K562 (cell line): ENCODE data around the gene SPCS2. TPM values are rescaled to one million over a fixed set of nuclear protein-coding genes. Genes with fewer than 3 reads are reported as not detected.

Experiments used
- ASH1L ChIP-seq: fragments of 450-650 bp; IDR thresholded peaks from 2 replicates; pipeline ENCODE4 v1.6.1; 2018; ENCODE audit warnings: borderline replicate concordance, mild to moderate bottlenecking, low read depth; ENCODE audit not compliant: partially characterized antibody
- BACH1 ChIP-seq: fragments of 200-800 bp; sonication (Bioruptor generic); IDR thresholded peaks from 2 replicates; pipeline ENCODE4 v1.6.1; 2016; ENCODE audit warnings: missing genetic modification characterization, missing compliant biosample characterization
- C11orf30 ChIP-seq: fragments of 450-650 bp; IDR thresholded peaks from 2 replicates; pipeline ENCODE4 v1.6.1; 2016; ENCODE audit warnings: low read depth, mild to moderate bottlenecking
- CBFB ChIP-seq: sonication (generic); formaldehyde crosslinking; IDR thresholded peaks from 2 replicates; pipeline ENCODE4 v1.4.0; 2020; ENCODE audit warnings: mild to moderate bottlenecking, missing genetic modification reagents
- CBX3 ChIP-seq, 2 experiments: IDR thresholded peaks; 1 replicate in 1 of 2; 2 replicates in 1 of 2; pipeline ENCODE4 v1.6.1; 2012; ENCODE audit warnings: inconsistent platforms in 2 of 2, low read length in 2 of 2, borderline replicate concordance in 1 of 2, control low read depth in 1 of 2
- CEBPG ChIP-seq, 3 experiments: fragments of 200-800 bp in 1 of 3; sonication (Bioruptor generic) in 1 of 3; sonication (generic) in 1 of 3; formaldehyde crosslinking in 1 of 3; IDR thresholded peaks in 2 of 3; conservative IDR thresholded peaks in 1 of 3; 2 replicates each; pipeline versions ENCODE4 v1.6.1 to v1.8.0; 2016 to 2022; ENCODE audit warnings: missing compliant biosample characterization in 2 of 3, missing genetic modification characterization in 2 of 3, mild to moderate bottlenecking in 1 of 3, missing genetic modification reagents in 1 of 3
- CHD2 ChIP-seq: IDR thresholded peaks from 2 replicates; pipeline ENCODE4 v1.6.1; 2011; ENCODE audit warnings: low read depth, low read length
- CREB5 ChIP-seq: fragments of 250-450 bp; sonication (Bioruptor Pico); IDR thresholded peaks from 2 replicates; pipeline ENCODE4 v1.5.0; 2020; ENCODE audit warnings: mild to moderate bottlenecking
- FUS ChIP-seq: fragments of 200-400 bp; formaldehyde crosslinking; optimal IDR thresholded peaks from 2 replicates; pipeline ENCODE3; 2017; ENCODE audit warnings: low read depth, low read length
- JUN ChIP-seq, 2 experiments: sonication (generic) in 1 of 2; formaldehyde crosslinking in 1 of 2; IDR thresholded peaks; 2 replicates each; pipeline versions ENCODE4 v1.6.1 to v1.8.0; 2012 to 2022; ENCODE audit warnings: borderline replicate concordance in 2 of 2, mild to moderate bottlenecking in 2 of 2, improper control_type of control experiment in 1 of 2, low read depth in 1 of 2, low read length in 1 of 2, missing genetic modification reagents in 1 of 2
- KDM5B ChIP-seq: fragments of 200-600 bp; sonication (generic); IDR thresholded peaks from 2 replicates; pipeline ENCODE4 v1.6.1; 2012; ENCODE audit warnings: low read depth, mild to moderate bottlenecking, moderate library complexity, low read length, control low read depth, inconsistent platforms; ENCODE audit not compliant: insufficient replicate concordance
- MCM2 ChIP-seq: fragments of 450-650 bp; IDR thresholded peaks from 2 replicates; pipeline ENCODE4 v1.6.1; 2017; ENCODE audit warnings: low read depth, mild to moderate bottlenecking
- MCM3 ChIP-seq: fragments of 450-650 bp; IDR thresholded peaks from 2 replicates; pipeline ENCODE4 v1.6.1; 2016
- NCOA6 ChIP-seq: fragments of 450-650 bp; IDR thresholded peaks from 2 replicates; pipeline ENCODE4 v1.6.1; 2017; ENCODE audit warnings: mild to moderate bottlenecking
- NFIX ChIP-seq: fragments of 250-450 bp; sonication (Bioruptor Pico); IDR thresholded peaks from 2 replicates; pipeline ENCODE4 v1.4.0; 2020; ENCODE audit warnings: low read depth, mild to moderate bottlenecking, moderate library complexity
- PHF20 ChIP-seq: fragments of 450-650 bp; IDR thresholded peaks from 2 replicates; pipeline ENCODE4 v1.6.1; 2018; ENCODE audit not compliant: partially characterized antibody
- PTRF ChIP-seq: fragments of 450-650 bp; IDR thresholded peaks from 2 replicates; pipeline ENCODE4 v1.6.1; 2016; ENCODE audit warnings: mild to moderate bottlenecking, missing genetic modification characterization, missing compliant biosample characterization
- TBP ChIP-seq: optimal IDR thresholded peaks from 2 replicates; pipeline ENCODE3; 2011; ENCODE audit warnings: low read depth, low read length, improper control_type of control experiment
- TCF7 ChIP-seq: sonication (generic); IDR thresholded peaks from 2 replicates; pipeline ENCODE4 v1.6.1; 2016; ENCODE audit warnings: antibody characterized with exemption, borderline replicate concordance
- TEAD4 ChIP-seq, 2 experiments: sonication (generic) in 1 of 2; formaldehyde crosslinking in 1 of 2; IDR thresholded peaks; 2 replicates each; pipeline versions ENCODE4 v1.6.1 to v1.8.0; 2012 to 2022; ENCODE audit warnings: borderline replicate concordance in 1 of 2, inconsistent platforms in 1 of 2, low read length in 1 of 2, mild to moderate bottlenecking in 1 of 2, missing genetic modification reagents in 1 of 2
- YBX1 ChIP-seq: fragments of 450-650 bp; IDR thresholded peaks from 2 replicates; pipeline ENCODE4 v1.7.1; 2016; ENCODE audit warnings: mild to moderate bottlenecking
- ZEB2 ChIP-seq: fragments of 450-650 bp; IDR thresholded peaks from 2 replicates; pipeline ENCODE4 v1.6.1; 2016
- ZNF133 ChIP-seq: fragments of 250-450 bp; sonication (Bioruptor Pico); IDR thresholded peaks from 2 replicates; pipeline ENCODE4 v1.4.0; 2020; ENCODE audit warnings: mild to moderate bottlenecking
- ZNF140 ChIP-seq: fragments of 250-450 bp; sonication (Bioruptor Pico); IDR thresholded peaks from 2 replicates; pipeline ENCODE4 v1.8.0; 2021; ENCODE audit warnings: moderate library complexity, mild to moderate bottlenecking, inconsistent platforms
- ZNF347 ChIP-seq: fragments of 450-650 bp; formaldehyde crosslinking; IDR thresholded peaks from 2 replicates; pipeline ENCODE4 v1.4.0; 2020; ENCODE audit warnings: low read depth, mild to moderate bottlenecking, moderate library complexity
- ZNF57 ChIP-seq: fragments of 450-650 bp; formaldehyde crosslinking; IDR thresholded peaks from 2 replicates; pipeline ENCODE4 v1.4.0; 2020; ENCODE audit warnings: mild to moderate bottlenecking, moderate library complexity
- ZNF589 ChIP-seq: fragments of 200-800 bp; sonication (Bioruptor generic); IDR thresholded peaks from 2 replicates; pipeline ENCODE4 v1.6.1; 2016; ENCODE audit warnings: low read depth, missing genetic modification characterization, missing compliant biosample characterization
- ZNF644 ChIP-seq: fragments of 200-800 bp; sonication (Bioruptor generic); IDR thresholded peaks from 2 replicates; pipeline ENCODE4 v1.6.1; 2016; ENCODE audit warnings: low read depth, missing genetic modification characterization, missing compliant biosample characterization
- ZNF76 ChIP-seq: fragments of 250-450 bp; sonication (Bioruptor Pico); IDR thresholded peaks from 2 replicates; pipeline ENCODE4 v1.4.0; 2020; ENCODE audit warnings: mild to moderate bottlenecking, moderate library complexity, borderline replicate concordance
- ZZZ3 ChIP-seq: fragments of 450-650 bp; IDR thresholded peaks from 2 replicates; pipeline ENCODE4 v1.6.1; 2016; ENCODE audit warnings: antibody characterized with exemption, mild to moderate bottlenecking, moderate library complexity
- polyA plus RNA-seq, 8 experiments: library from polyadenylated mRNA; depleted of rRNA in 4 of 8; stranded (reverse) in 5 of 8; unstranded in 3 of 8; fragments of >200 nt; fragmentation: Nextera tagmentation in 2 of 8; fragmentation: Illumina TruSeq in 1 of 8; extraction: Ambion mirVana in 2 of 8; extraction: Trizol in 1 of 8; gene quantifications; 2 replicates each; pipeline versions ENCODE4 v1.2.1 to v1.2.3, GENCODE V29; 2011 to 2014; ENCODE audit warnings: inconsistent platforms in 1 of 8, missing spikeins in 1 of 8
- total RNA-seq, 7 experiments: library from RNA; depleted of rRNA in 6 of 7; stranded (reverse); fragments of >200 nt in 6 of 7; fragmentation: Illumina TruSeq in 2 of 7; extraction: Trizol in 2 of 7; gene quantifications; 2 replicates each; pipeline versions ENCODE4 v1.2.1 to v1.2.3, GENCODE V29; 2011 to 2021; ENCODE audit warnings: low replicate concordance in 1 of 7

Gene SPCS2
- total and polyA plus RNA-seq, 9 of the 15 experiments (the other 6 are each of a cell fraction or from before 2014, with no cell fraction given), result 38.2 to 458 (median 193) TPM

DNA sequence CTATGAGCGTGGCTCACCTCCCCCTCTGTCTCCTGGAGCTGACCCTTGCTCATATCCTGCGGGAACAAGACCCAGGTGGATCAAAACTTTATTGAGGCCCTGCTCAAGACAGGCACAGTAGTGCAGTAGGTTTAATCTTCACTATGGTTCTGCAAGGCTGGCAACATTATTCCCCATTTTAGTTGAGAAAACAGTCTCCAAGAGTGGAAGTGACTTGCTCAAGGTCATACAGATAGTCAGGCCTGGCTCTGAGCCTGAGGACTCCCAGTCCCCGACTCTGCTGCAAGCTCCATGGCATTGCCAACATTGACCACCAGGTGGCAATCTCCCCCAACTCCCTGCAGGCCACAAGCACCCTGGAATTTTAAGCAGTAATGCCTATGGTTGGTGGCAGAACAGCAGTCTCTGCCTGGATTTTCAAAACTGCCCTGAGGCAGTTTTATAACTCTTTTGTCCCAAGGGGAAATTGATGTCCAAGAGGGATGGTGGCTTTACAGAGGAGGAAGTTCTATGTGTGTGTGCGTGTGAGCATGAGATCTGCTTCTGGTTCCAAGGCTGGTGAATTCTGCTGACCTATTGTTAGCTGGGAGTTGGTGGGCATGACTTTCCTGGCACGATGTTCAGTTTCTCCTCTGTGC is 73.8 kb downstream of the SPCS2 start (continued):
- TF ChIP-seq MCM2, result no peak
- no peak for TF ChIP-seq PTRF (tag)
- TF ChIP-seq TEAD4 (IDR thresholded peaks at IDR 0.05; ENCODE audit: low read length), result peak; percentile 82
- TF ChIP-seq TEAD4 (CRISPR knock-in tag; IDR thresholded peaks at IDR 0.05; ENCODE audit: borderline replicate concordance), result no peak
- no peak for TF ChIP-seq ZNF57 (CRISPR knock-in tag)
- TF ChIP-seq ZEB2, result 0 out of 2 replicates have a peak, but pooled peaks have one; percentile 8
- 0 out of 2 replicates have a peak, but pooled peaks have one; percentile 20 for TF ChIP-seq CEBPG (CRISPR knock-in tag; IDR thresholded peaks at IDR 0.05)
- no peak for TF ChIP-seq CEBPG (tag; conservative IDR thresholded peaks at IDR 0.05 in 1 of 2, IDR thresholded peaks at IDR 0.05 in 1 of 2)
- peak in 1 of 2 experiments; percentile 49; a peak in 1 of 3 replicates for TF ChIP-seq CBX3 (IDR thresholded peaks at IDR 0.05; ENCODE audit: borderline replicate concordance in 1 of 2, low read length in 2 of 2)
- no peak for TF ChIP-seq ZNF140
- TF ChIP-seq CHD2, result no peak
- TF ChIP-seq CREB5 (CRISPR knock-in tag), result no peak
- 0 out of 2 replicates have a peak, but pooled peaks have one; percentile 27 for TF ChIP-seq ZNF589 (CRISPR knock-in tag)
- 0 out of 2 replicates have a peak, but pooled peaks have one; percentile 56 for TF ChIP-seq TCF7
- TF ChIP-seq TBP, result no peak
- TF ChIP-seq FUS, result no peak
- TF ChIP-seq ZNF133, result no peak
- no peak for TF ChIP-seq CBFB (CRISPR knock-in tag)
- peak; percentile 7; the same call in 1 of the 2 replicates for TF ChIP-seq C11orf30
- TF ChIP-seq ZNF347 (CRISPR knock-in tag), result no peak
- TF ChIP-seq BACH1 (tag), result no peak
- no peak for TF ChIP-seq ZZZ3
- no peak for TF ChIP-seq PHF20
- TF ChIP-seq MCM3, result no peak
- no peak for TF ChIP-seq ZNF644 (tag)
- no peak for TF ChIP-seq ASH1L
- TF ChIP-seq KDM5B, result no peak
- TF ChIP-seq YBX1, result no peak
- TF ChIP-seq NCOA6, result no peak
- TF ChIP-seq JUN (IDR thresholded peaks at IDR 0.05; ENCODE audit: borderline replicate concordance, low read depth, low read length), result 0 out of 2 replicates have a peak, but pooled peaks have one; percentile 40
- no peak for TF ChIP-seq JUN (CRISPR knock-in tag; IDR thresholded peaks at IDR 0.05; ENCODE audit: borderline replicate concordance)
- TF ChIP-seq ZNF76 (CRISPR knock-in tag), result 0 out of 2 replicates have a peak, but pooled peaks have one; percentile 70
- TF ChIP-seq NFIX, result no peak
